Suppressor macrophage treated with lipopolysaccharide for 1 hour (primary cell): ENCODE data around the gene CEP112.

Experiments
- DNase-seq, 3 donors: peaks; one replicate each; pipeline ENCODE4 v3.0.0-alpha.2; 2020 to 2022

CEP112 gene

DNA sequence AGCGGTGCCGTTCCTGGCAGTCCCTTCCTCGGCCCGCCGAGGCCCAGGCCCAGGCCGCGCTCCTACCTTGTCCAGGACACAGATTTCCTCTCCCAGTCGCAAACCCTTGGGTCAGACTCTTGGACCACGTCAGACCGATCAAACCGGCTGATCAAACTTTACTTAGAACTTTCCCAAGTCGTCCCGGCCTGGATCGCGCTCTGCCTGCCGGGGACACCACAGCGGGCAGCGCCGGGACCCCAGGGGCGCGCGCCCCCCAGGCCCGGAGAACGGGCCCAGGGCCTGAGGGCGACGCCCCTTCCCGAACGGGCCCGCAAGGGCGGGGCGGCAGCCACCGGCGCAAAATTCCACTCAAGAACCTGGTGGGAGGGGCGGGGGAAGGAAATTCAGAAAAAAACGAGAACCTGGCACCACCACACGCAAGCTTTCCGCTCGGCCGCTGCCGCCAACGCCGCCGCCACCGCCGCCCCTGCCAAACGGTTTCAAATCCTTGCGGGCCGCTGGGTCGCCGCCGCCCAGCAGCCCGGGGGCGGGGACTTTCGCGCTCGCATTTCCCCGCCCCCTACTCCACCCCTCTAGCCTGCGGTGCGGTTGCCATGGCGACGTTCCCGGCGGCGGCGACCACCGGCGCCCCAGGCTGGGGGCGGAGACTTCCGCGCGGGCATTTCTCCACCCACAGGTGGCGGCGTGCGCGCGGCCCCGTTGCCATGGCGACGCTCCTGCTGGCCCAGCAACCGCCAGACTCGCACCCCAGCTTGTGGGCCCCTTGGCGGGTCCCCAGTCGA is at the start of gene CEP112:
Gene CEP112 (minus strand): TSS at position 541 of the 785 bp plus-strand sequence.
- peak; percentile 59 to 85 (median 79) for DNase-seq

DNA sequence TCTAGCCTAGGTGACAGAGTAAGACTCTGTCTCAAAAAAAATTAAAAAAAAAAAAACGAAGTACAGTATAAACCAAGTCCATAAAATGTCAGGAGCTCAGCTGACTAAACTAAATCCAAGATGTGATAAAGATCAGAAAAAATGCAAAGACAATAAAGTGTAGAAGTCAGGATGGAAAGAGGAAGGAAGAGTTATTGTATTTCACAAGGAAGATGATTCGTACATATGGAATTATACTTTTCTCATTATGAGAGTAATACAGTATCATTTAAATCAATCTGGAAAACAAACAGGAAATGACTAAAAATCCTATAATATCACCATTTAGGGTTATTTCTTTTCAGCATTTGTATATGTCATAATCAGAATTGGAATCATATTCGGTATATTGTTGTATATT is 48.7 kb upstream of the CEP112 start:
- no peak for DNase-seq

DNA sequence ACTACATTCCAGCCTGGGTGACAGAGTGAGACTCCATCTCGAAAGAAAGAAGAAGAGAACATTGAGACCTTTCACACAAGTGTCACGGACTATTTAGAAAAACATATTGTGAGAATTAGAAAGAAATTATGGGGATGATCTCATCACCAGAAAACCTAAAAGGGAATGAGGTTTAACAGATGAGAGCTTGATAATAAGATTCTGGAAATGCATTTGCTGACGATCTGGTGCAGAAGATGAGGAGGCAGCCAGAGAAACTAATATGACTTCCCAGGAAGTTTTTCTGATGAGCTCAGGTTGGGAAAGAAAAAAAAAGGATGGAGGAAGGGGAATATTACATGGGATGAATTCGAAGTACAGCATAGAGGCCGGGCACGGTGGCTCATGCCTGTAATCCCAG is 48.1 kb upstream of the CEP112 start:
- DNase-seq, result no peak

DNA sequence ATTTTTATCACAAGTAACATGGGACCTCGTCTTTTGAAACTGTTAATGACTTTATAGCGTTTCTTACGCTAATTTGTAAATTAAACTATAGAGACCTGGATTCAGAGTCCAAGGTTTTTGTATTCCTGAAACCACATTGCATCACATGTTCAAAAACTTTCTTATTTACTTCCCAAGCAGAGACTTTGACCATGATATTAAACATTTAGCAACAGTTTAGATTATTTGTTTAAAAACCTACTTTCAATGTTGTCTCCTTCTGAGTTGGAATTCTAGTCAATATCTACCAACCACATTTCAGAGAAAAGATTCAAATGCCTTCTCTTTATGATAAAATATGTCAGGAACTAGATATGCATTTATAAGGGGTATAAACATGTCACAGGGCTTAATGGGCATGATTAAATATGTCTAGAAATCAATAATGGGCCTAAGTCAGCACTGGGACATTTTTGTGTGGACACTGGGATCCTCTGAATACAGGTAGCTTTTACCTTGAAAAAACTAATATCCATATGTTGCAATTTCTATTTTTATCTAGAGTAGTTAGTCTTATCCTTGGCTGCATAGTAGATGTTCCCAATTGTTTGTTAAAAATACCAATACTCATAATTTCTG is 43.6 kb upstream of the CEP112 start:
- no peak for DNase-seq

DNA sequence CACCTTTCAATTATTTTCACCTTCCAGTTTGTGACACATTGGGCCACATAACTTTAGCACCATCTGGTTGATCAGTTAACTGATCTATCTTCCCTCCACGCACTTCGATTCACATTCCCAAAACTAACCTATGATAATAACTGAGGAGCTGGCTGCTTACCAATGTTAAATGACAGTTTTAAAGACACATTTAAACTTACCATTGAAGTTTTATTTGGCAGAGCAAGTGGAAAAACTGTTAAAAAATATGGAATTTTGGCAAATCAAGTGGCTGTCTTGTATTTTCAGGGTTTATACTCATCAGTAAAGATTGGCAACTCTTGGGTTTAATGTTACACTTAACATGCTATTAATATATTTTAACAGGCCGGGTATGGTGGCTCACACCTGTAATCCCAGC is 42.7 kb upstream of the CEP112 start:
- no peak for DNase-seq

DNA sequence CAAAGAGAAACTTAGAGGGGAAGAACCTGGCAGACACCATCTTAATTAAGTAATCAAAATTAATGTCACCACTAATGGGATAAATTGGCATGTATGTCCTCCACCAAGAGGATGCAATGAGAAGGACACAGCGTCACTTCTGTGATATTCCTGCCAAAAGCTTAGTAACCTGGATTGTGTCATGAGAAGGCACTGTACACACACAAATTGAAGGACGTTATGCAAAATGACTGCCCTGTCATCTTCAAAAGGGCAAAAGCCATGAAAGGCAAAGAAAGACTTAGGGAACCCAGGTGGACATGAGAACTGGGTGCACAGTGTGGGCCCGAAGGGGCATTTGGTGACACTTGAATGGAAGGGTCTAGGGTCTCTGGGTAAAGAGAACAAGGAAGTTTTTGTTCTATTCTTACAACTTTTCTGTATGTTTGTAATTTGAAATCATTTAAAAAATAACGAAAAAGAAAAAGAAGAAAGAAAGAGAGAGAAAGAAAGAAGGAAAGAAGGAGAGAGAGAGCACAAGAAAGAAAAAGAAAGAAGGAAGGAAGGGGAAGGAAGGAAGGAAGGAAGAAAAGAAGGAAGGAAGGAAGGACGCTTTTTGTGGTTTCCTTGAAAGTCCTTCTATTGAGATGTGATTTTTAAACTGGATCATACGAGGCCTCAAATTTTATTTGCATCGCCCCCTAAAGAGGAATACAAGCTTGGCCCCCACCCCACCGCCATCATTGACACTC is 41.3 kb upstream of the CEP112 start:
- no peak for DNase-seq

DNA sequence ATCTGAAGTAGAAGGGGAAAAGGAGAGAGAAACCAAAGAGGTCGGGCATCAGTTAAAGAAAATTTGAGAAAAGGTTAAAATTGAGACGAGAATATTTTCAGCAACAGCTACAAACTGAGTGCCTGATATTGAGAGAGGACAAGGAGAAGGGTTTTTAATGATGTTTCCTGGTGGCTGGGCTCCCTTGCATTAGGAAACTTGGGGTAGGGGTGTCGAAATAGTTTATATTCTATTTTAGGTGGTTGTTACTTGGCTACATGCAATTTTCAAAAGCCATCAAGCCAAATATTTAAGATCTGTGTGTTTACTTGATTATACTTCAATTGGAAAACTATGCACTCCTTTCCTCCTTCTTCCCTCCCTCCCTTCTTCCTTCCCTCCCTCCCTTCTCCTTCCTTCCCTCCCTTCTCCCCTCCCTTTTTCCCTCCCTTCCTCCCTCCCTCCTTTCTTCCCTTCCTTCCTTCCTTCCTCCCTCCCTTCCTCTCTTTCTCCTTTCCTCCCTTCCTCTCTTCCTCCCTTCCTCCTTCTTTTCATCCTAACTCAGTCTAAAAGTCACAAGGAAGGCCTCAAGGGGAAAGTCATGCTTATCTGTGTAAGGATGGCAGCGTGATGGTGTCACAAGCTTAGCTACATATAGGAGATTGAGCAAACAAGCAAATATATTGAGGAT is 39.1 kb upstream of the CEP112 start:
- DNase-seq, result no peak

DNA sequence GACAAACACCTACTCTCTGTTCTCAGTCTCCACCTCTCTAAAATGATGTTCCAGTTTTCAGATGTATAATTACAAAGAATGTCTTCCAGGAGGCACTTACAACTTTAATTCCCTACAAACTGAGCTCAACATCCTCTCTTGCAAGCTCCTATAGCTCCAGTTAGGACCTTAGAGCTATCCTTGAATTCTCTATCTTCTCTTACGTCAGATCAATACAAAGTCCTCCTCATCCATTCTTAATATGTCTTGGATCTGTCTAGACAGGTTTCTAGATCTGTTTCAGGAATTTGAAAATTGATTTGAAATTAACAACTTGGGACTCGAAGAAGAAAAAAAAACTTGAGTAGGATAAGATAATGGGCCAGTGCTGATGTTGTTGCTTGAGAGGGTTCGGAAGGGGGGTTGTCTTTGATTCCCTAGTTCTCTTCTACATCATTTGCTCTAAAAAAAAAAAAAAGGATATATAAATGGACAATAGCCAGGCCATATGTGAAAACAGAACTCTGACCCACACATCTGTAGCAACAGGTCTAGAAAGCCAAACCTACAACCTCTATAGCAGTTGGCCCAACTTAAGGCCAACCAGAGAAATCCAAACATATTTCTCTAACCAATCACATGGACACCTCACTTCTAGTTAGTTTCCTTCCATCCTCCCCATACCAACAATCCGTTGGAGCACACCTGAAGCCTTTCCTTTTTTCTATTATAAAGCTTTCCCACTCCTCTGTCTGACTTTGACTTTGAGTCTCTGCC is 38.0 kb upstream of the CEP112 start:
- no peak for DNase-seq

DNA sequence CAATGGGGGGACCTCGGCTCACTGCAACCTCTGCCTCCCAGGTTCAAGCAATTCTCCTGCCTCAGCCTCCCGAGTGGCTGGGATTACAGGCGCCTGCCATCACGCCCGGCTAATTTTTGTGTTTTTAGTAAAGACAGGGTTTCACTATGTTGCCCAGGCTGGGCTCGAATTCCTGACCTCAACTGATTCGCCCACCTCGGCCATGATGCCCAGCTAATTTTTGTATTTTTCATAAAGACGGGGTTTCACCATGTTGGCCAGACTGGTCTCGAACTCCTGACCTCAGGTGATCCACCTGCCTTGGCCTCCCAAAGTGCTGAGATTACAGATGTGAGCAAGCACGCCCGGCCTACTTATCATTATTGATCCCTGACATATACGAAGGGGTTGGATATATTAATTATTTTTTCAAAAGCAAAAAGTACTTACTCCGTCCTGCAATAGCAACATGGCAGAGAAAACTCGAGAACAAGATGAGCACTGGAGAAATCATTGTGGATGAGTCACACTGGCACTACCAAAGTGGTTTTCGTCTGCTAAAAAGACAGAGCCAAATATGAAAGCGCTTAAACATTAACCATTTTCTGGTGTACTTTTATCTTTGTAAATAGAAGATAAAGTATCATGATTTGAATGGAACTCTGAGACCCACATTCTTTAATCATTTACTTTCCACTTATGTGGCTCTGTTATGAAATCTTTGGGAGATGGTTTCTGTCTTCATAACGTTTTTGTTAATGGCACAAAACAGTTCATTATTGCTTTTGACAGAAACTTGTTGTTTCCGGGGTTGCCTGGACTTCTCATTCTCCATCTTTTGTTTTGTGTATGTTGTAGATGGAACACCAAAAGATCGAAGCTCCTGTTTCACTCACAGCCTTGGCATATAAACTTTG is 37.2 kb upstream of the CEP112 start, which contains the start of gene APOH:
Gene APOH (minus strand): TSS at position 529 of the 896 bp plus-strand sequence. CDS start 36 bp downstream, at position 493.
- no peak for DNase-seq

DNA sequence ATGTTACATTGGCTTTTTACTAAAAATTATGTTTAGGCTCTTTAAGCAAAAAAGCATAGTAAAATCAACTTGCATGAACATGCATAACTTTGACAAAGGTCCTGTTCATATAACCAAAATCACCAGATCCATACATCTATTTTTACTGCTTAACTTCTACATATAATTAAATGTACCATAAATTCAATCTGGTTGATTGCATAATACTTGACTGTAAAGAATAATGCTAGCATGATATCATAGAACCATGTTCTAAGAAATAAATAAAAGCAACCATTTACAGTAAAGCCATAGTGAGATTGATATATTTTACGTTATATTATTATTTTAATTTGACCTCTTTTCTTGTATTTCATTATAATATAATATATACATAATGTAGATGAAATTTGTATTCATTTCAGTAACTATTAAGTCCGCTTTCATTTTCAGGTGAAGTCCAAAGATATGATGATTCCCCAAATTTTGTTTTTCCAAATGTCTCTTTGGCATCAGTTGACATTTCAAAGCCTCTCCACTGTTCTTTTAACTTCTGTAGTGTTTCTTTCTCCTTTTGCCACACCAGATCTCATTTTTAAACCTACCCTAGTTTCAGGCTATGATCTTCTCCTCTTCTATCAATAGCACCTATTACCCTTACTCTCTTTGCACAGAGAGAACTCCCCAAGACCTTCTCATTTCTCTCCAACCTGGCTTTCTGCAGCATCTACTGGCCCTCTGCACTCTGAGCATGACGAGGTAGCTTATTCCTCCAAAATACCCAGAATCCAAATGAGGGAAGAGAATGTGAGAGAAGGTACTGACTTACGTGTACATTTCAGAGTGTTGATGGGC is 35.5 kb upstream of the CEP112 start:
- no peak for DNase-seq

DNA sequence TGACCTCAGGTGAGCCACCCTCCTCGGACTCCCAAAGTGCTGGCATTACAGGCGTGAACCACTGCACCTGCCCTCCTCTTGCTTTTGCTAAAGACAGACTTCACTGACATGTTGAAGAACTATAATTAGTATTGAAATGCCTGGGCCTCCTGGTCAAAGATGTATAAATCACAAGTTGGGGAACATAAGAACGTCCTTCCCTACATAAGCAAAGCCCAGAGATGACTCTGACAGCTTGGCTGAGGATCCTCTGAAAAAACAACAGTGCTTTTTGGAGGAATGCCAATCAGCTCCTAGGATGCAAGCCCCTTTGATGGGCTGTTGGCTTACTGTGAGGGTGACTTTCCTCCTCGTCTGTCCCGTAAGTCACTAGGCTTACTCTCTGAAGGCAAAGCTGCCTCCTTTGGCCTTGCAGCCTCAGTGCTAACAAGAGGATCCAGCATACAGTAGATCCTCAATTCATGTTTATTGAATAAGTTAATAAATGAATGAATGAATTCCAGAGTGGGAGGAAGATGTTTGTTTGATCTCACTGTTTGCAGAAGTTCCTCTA is 30.9 kb upstream of the CEP112 start:
- DNase-seq, result no peak

DNA sequence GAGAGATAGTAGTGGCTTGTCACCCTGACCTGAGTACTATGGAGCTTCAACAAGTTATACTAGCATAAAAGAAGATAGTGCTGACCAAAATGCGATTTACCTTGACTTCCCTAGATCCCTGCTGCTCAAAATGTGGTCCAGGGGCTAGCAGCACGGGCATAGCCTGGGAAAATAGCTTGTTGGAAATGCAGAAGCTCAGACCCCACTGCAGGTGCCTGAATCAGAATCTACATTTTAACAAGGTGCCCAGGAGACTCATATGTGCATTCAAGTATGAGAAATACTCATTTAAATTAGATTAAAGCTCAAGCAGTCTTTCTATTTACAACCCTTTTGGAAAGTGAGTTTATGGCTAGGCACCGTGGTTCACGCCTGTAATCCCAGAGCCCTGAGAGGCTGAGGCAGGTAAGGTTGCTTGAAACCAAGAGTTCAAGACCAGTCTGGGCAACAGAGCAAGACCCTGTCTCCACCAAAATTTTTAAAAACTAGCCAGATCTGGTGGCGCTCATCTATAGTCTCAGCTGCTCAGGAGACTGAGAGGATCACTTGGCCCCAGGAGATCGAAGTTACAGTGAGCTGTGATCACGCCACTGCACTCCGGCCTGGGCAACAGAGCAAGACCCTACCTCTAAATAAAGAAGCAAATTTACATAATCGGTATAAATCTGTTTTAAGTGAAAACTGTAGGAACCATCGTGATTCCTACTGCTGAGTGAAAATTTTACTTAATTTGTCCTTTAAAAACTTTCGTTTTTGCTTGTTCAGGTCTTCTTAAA is 30.0 kb upstream of the CEP112 start:
- DNase-seq, result no peak

DNA sequence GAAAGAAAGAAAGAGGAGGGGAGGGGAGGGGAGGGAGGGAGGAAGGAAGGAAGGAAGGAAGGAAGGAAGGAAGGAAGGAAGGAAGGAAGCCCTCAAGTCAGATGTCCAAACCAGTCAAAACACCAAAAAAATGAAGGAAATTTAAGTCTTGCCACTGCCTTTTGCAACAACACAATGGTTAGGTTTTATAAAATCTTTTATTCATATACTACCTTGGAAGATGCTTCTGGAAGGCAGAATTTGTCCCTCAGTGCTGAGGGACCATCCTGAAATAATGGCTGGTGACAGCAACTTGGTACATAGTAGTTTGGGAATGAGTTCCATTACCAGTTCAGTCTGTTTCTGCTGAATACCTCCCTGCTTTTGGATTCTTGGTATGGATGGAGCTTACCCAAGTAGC is 29.4 kb upstream of the CEP112 start:
- DNase-seq, result no peak

DNA sequence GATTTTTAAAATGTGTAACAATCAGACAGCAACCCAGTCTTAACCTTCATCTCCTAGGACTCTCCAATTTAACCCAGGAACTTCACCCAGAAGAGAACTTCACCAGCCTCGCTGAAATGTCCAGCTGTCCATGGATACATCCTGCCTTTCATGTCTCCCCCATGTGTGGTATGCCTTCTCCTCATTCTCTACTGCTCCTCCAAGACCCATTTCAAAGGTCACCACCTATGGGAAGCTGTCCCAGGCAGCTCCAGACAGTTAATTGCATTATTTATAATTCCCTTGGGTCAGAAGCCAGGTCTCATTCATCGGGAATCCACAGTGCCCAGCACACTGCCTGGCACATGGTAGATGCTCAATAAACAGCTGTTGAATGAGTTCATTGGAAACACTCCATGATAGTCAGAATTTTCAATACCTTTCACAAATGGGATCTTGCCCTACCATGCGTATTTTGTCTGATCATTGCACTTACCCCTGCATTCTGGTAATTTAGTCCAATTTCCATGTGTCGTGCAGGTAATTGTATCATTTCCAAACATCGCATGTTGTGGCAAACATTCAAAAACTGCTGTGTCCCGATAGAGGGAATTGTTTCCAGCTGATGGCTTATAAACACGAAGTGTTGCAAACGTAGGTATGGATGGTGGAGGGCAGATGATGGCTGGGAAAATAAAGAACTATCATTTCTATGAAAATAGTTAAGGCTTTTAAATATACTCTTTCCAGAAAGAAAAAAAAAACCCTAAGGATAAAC is 28.3 kb upstream of the CEP112 start:
- no peak for DNase-seq

DNA sequence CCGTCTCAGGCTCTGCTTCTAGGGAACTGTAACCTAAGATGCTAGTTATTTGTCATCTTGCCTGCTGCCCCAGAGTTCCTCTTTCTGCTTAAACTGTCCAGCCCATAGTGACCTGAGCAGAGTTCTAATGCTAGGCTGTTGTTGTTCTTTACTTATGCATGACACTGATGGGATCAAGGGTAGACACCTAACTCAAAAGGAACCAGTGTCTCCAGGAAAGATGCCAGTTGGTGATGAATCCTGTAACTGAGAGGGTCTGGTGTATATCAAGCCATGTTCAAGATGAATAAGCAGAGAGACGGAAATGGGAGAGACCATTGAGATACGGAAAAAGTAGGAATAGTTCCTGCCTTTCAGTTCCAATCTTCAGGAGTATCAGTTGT is 23.6 kb upstream of the CEP112 start:
- no peak for DNase-seq

DNA sequence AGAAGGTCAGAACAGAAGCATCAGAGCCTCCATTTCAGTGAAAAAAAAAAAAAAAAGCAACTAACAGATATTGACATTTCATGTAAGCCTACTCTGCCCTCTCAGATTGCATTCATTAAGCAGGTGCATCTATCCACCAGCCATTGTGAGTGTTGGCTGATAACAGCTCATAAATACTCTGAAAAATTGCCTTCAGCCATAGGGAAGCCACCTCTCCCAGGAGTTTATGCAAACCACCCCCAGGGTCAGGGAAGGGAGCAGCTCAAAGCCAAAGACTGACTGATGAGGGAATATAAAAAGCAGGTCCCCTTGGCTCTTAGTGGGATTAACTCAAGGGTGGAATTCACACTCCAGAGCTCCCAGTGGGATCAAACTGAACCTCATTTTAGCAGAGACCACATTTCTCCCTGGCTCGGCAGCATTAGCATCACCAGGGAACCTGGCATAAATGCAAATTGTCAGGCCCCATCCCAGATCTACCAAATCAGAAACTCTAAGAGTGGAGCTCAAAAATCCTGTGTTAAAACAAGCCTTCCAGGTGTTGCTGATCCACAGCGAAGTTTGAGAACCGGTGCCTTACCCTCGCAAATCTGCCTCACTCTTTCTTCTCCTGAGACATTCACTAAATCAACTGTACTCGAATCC is 23.1 kb upstream of the CEP112 start:
- DNase-seq, result no peak

DNA sequence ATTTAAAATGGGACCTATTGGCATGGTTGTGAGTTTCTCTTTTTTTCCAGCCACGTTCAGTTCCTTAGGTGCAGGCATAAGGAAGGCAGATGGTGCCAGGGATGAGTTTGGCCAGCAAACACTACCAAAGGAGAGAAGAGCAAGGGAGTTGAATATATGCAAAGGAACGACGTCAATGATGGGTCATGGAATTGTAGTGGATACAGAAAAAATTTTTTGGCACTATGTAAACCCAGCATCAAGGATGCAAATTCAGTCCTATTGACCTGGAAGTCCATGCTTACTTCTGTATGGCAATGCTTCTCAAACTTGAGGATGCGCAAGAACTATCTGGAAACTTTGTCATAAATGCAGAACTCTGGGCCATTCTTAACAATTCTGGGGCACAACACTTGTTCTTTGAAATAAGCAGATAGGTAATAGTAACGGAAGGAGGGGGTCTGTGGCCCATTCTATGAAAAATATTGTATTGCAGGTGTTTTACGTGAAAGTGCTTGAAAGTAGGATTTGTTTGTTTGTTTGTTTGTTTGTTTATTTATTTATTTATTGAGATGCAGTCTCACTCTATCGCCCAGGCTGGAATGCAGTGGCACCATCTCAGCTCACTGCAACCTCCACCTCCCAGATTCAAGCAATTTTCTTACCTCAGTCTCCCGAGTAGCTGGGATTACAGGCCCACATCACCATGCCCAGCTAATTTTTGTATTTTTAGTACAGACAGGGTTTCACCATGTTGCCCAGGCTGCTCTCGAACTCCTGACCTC is 19.3 kb upstream of the CEP112 start:
- no peak for DNase-seq
